Measurements from ENCODE around the gene DLG2.

Gene DLG2

DNA sequence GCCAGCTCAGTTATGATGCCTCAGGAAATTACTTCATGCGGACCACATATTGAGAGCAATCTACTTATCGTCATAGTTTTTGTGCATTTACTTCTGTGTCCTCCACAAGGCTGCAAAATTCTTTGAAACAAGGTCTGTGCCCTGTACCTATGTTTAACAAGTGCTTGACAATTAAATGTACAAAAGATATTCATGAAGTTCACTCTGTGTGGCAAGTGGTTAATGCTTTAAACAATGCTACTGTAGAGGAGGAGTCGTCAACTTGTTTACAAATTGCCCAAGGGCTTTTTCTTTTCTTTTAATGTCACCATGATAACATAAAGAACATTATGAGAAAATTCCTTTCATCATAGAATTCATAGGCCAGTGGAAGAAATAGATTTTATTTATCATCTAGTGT, 1469.5 kb downstream of the DLG2 start:
- TF ChIP-seq, protein P1, sequence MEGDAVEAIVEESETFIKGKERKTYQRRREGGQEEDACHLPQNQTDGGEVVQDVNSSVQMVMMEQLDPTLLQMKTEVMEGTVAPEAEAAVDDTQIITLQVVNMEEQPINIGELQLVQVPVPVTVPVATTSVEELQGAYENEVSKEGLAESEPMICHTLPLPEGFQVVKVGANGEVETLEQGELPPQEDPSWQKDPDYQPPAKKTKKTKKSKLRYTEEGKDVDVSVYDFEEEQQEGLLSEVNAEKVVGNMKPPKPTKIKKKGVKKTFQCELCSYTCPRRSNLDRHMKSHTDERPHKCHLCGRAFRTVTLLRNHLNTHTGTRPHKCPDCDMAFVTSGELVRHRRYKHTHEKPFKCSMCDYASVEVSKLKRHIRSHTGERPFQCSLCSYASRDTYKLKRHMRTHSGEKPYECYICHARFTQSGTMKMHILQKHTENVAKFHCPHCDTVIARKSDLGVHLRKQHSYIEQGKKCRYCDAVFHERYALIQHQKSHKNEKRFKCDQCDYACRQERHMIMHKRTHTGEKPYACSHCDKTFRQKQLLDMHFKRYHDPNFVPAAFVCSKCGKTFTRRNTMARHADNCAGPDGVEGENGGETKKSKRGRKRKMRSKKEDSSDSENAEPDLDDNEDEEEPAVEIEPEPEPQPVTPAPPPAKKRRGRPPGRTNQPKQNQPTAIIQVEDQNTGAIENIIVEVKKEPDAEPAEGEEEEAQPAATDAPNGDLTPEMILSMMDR (IDR thresholded peaks at IDR 0.05; ENCODE audit: low read depth, low read length) = no peak
- DNase-seq (ENCODE audit: low read depth in 2 of 2) = no peak

DNA sequence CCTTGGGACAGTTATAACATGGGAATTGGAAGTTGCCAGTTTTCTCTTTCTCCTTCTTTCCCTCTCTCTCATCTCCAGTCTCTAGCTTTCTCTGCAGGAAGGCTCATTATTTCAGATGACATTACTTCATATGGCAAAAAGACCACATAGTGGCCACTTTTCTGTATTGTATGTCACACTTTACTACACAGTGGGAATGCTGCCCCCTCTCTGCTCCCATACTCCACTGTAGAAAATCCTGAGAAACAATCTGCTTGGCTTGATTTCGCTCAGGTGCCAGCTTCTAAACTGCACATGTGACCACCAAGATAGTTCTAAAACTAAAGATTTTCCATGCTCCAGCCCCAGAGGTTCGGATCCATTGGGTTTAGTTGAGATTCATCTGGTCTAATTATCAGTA, 1480.3 kb downstream of the DLG2 start:
- no peak overlapping the region for H3K4me3 ChIP-seq (replicated peaks in 1 of 2; ENCODE audit: low read depth in 2 of 2, low read length in 2 of 2)
- TF ChIP-seq, protein P1 (IDR thresholded peaks at IDR 0.05; ENCODE audit: low read depth, low read length) = no peak
- no peak for DNase-seq (ENCODE audit: low read depth in 2 of 2)

More for the DNA sequence above, 1469.5 kb downstream of the DLG2 start:
- H3K4me3 ChIP-seq (replicated peaks in 1 of 2; ENCODE audit: low read depth in 2 of 2, low read length in 2 of 2) = no peak overlapping the region

DNA sequence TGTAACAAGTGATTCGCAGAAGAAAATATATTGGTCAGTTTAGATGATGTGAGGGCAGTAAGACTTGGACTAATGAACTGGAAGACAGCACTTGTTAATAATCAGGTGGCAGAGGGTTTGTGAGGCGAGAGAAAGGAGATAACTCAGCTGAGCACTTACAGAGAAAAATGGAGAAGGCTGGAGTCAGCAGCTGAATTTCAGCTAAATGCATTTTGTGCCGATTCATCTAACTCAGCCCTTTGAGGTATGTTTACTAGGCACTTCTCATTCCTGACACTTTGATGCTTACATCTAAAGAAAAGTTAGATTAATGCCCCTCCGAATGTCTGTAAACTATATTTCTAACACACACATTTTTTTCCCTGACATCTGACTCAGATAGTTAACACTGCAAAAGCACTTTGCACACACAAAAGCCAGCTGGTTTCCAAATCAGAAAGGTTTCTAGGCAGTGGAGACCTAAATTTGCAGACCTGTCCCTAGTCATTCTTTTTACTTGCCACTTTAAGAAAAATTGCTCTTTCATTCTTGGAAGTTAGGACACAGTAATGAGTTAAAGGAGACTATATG, 1481.4 kb downstream of the DLG2 start:
- TF ChIP-seq, protein P1 (IDR thresholded peaks at IDR 0.05; ENCODE audit: low read depth, low read length) = no peak
- no peak for DNase-seq (ENCODE audit: low read depth in 2 of 2)

DNA sequence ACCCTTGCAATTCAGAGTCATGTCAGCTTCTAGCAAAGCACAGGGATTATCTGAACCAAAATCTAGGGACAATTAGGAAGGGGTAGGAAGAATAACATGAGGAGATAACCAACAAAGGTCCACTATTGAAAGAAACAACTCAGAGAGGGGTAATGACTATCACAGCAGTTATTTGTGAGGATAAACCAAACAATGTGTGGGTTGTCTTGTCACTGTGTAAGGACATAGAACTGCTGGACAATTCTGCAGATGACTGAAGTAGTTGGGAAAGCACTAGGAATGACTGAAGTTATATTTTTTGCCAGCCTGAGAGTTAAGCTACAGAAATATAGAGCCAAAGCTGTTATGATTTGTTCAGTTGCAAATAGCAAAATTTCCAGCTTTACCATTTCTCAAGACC, 1482.6 kb downstream of the DLG2 start:
- DNase-seq (ENCODE audit: low read depth in 2 of 2) = no peak
- no peak overlapping the region for H3K4me3 ChIP-seq (replicated peaks in 1 of 2; ENCODE audit: low read depth in 2 of 2, low read length in 2 of 2)
- TF ChIP-seq, protein P1 (IDR thresholded peaks at IDR 0.05; ENCODE audit: low read depth, low read length) = no peak

More for the DNA sequence above, 1481.4 kb downstream of the DLG2 start:
- no peak overlapping the region for H3K4me3 ChIP-seq (replicated peaks in 1 of 2; ENCODE audit: low read depth in 2 of 2, low read length in 2 of 2)

DNA sequence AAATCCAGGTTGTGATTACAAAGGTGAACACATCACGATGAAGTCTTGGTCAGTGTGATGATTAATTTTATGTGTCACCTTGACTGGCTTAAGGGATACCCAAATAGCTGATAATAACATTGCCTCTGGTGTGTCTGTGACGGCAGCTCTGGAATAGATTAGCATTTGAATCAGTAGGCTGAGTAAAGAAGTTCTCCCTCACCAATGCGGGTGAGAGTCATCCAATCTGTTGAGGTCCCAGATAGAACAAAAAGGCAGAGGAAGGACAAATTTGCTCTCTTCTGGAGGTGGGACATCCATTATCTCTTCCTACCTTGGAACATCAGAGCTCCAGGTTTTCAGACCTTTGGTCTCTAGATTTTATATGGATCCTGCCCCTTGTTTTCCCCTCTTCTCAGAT, 1484.7 kb downstream of the DLG2 start:
- TF ChIP-seq, protein P1 (IDR thresholded peaks at IDR 0.05; ENCODE audit: low read depth, low read length) = no peak
- no peak overlapping the region for H3K4me3 ChIP-seq (replicated peaks in 1 of 2; ENCODE audit: low read depth in 2 of 2, low read length in 2 of 2)
- no peak for DNase-seq (ENCODE audit: low read depth in 2 of 2)

DNA sequence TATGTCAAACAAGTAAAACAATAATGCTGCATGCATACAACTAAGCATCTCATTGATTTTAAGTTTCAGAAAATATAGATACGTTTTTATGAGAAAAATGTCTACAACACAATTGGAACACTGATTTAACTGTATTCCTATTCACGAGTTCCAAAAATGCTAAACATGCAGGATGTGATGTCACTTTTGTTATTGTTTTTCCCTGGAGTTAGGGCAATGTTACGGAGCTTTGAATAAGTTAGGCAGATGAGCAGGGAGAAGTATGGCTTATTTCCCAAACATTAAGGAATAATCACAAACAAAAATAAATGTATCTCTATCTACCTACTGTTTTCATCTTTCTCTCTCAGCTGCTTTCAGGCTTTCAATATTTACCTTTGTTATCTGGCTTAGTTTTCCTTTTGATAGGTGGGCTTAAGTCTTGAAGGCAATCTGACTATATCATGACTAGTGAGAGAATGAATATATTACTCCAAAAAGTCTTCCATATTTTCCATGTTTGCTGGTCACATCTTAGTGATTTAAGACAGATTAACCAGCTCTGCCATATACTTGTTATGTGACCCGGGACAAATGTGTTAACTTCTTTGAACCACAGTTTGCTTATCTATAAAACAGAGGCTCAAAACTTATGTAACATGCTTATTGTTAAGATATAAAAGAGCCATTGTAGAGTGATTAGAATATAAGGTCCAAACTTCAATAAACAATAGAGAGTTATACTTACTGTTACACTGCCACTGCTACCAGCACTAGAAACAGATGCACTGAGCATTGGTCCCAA, 1486.6 kb downstream of the DLG2 start:
- DNase-seq (ENCODE audit: low read depth in 2 of 2) = peak in 1 of 2 donors; percentile 23
- no peak overlapping the region for H3K4me3 ChIP-seq (replicated peaks in 1 of 2; ENCODE audit: low read depth in 2 of 2, low read length in 2 of 2)
- TF ChIP-seq, protein P1 (IDR thresholded peaks at IDR 0.05; ENCODE audit: low read depth, low read length) = no peak
